Measurements from ENCODE around the gene SNRPA1.

GRCh38 chr15:101315736-101316135, 20.7 kb upstream of the SNRPA1 start:
- TF ChIP-seq CTCF (IDR thresholded peaks at IDR 0.05): no peak
- TF ChIP-seq POLR2A (IDR thresholded peaks at IDR 0.05): no peak
- no peak for TF ChIP-seq EP300 (IDR thresholded peaks at IDR 0.05)
